Esophagus muscularis mucosa (tissue), 4 donors: ENCODE measurements around the gene KRT78.

Source experiments
- EP300 ChIP-seq: sonication (generic); formaldehyde crosslinking; IDR thresholded peaks from one replicate; pipeline ENCODE4 v1.6.1; 2017; ENCODE audit warnings: antibody characterized with exemption
- POLR2A ChIP-seq: fragments of 450-650 bp; IDR thresholded peaks from one replicate; pipeline ENCODE4 v1.6.1; 2017; ENCODE audit warnings: antibody characterized with exemption, moderate library complexity, mild to moderate bottlenecking, low read depth
- POLR2AphosphoS5 ChIP-seq, 2 donors: sonication (generic); formaldehyde crosslinking; IDR thresholded peaks; one replicate each; pipeline ENCODE4 v1.6.1; 2017; ENCODE audit warnings: antibody characterized with exemption in 2 of 2
- TF ChIP-seq, protein P1 (sequence below), 3 experiments: fragments of 200-600 bp in 2 of 3; fragments of 450-650 bp in 1 of 3; sonication (generic) in 2 of 3; IDR thresholded peaks; one replicate each; pipeline ENCODE4 v1.5.1; 2017 to 2019; ENCODE audit warnings: antibody characterized with exemption in 3 of 3, mild to moderate bottlenecking in 2 of 3, moderate library complexity in 1 of 3

DNA sequence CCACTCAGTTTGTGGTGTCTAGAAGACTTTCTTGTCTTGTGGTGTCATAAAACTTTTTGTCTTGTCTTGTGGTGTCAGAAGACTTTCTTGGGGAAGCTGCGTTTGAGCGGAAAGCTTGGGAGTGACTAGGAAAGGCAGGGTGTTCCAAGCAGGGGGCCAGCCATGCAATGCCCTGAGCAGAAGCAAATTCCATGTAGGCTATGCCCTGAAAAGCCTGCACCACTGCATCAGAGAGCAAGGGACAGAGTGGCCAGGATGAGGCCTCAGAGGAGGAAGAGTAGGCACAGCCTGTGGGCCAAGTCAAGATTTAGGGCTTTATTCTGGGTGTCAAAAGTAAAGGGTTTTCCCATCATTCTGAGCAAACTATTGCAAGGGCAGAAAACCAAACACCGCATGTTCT lies 41.6 kb upstream of the KRT78 start:
- TF ChIP-seq, protein P1, sequence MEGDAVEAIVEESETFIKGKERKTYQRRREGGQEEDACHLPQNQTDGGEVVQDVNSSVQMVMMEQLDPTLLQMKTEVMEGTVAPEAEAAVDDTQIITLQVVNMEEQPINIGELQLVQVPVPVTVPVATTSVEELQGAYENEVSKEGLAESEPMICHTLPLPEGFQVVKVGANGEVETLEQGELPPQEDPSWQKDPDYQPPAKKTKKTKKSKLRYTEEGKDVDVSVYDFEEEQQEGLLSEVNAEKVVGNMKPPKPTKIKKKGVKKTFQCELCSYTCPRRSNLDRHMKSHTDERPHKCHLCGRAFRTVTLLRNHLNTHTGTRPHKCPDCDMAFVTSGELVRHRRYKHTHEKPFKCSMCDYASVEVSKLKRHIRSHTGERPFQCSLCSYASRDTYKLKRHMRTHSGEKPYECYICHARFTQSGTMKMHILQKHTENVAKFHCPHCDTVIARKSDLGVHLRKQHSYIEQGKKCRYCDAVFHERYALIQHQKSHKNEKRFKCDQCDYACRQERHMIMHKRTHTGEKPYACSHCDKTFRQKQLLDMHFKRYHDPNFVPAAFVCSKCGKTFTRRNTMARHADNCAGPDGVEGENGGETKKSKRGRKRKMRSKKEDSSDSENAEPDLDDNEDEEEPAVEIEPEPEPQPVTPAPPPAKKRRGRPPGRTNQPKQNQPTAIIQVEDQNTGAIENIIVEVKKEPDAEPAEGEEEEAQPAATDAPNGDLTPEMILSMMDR (IDR thresholded peaks at IDR 0.05), result no peak
- TF ChIP-seq POLR2A, result no peak
- TF ChIP-seq POLR2AphosphoS5 (IDR thresholded peaks at IDR 0.05), result no peak
- TF ChIP-seq EP300, result no peak
